NCI-H524 (cell line): ENCODE measurements around the gene CDH4.

Source experiments
- DNase-seq, 2 experiments: peaks; one replicate each; lab custom pipeline; 2025; lab: John Stamatoyannopoulos, UW

Gene CDH4

DNA sequence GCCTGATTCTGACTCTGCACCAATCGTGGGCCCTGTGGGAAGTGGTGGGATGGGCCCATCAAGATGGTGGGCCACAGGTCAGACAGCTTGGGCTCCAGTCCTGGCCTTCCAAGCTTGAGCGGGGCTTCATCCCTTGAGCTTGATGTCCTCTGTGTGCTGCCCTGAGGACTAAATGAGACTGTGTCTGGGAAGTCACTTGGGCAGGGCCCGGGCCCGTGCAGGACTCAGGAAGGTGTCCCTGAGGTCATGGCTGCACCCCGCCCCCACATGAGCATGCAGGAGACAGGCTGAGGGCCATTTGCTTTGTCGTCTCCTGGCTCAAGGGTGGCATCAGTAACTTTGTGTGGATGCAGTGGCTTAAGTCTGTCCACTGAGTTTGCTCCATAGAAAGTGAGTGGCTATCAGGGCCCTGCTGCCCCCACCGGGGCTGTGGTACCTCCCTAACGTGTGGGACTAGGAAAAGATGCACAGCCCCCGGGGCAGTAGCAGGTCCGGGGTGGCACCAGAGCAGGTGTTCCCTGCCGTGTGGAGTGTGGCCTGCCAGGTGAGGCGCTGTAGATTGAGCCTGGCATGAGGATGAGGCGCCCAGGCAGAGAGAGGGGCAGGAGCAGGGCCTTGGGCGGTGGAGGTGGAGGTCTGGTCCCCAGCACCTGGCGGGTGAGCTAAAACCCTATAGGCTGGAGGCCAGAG is 515.0 kb downstream of the CDH4 start:
- DNase-seq, result no peak

GRCh38 chr20:61767761-61768494 is 515.9 kb downstream of the CDH4 start:
- no peak for DNase-seq

- DNase-seq, result no peak
Measured at GRCh38 chr20:61768571-61769285, 516.7 kb downstream of the CDH4 start.

DNA sequence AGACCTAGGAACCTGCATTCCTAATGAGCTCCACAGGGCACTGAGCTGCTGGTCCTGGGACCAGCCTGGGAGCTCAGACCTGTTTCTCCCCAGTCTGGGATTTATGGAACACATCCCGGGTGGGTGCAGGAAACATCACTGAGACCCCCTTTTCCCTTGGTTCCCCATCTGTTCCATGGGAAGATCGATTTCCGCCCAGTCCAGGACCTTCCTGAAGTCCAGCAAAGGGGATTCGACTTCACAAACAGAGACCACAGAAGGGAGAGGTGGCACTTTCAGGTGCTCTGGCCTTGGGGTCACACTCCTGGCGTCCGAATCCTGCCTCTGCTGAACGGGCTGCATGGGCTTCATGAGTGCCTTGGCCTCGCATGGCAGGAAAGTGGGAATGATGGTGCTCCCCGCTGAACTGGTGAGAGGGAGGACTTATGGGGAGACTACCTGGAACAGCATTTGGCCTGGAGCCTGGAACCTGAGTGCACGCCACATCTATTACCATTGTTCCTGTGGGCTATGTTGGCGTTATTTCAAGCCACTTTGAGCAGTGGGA is 517.3 kb downstream of the CDH4 start:
- no peak for DNase-seq

GRCh38 chr20:61770113-61770585 is 518.1 kb downstream of the CDH4 start:
- DNase-seq, result no peak

GRCh38 chr20:61771805-61772350 is 519.8 kb downstream of the CDH4 start:
- DNase-seq, result no peak

DNA sequence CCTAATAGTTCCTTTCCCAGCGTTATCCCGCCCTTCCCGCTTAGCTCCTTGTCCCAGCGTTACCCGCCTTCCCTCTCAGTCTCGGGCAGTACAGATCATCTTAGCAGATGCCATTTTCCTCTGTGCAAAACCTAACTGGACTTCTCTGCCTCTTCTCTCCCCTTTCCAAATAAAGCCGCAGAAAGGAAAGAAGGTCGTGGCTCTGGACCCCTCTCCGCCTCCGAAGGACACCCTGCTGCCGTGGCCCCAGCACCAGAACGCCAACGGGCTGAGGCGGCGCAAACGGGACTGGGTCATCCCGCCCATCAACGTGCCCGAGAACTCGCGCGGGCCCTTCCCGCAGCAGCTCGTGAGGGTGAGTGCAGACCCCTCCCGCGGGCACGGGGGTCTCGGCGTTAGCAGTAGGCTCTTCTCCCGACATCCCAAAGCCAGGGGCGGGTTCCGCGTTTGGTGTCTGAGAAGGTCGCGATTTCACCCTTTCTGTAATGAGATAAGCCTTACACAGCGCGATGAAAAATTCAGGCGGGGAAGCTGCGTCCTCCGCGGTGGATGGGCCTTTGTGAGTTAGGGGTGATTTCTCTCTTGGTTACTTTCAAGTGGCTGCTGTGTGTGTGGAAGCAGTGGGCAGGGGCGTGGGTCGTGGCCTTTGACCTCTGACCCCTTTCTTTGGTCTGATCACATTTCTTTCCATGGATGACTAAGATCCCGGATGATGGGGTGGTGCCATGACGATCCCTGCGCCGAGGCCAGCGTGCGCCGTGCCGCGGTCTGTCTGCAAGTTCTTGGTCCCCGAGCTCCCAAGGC is 521.0 kb downstream of the CDH4 start:
- no peak for DNase-seq

GRCh38 chr20:61773926-61774587 is 522.0 kb downstream of the CDH4 start:
- DNase-seq, result no peak

DNA sequence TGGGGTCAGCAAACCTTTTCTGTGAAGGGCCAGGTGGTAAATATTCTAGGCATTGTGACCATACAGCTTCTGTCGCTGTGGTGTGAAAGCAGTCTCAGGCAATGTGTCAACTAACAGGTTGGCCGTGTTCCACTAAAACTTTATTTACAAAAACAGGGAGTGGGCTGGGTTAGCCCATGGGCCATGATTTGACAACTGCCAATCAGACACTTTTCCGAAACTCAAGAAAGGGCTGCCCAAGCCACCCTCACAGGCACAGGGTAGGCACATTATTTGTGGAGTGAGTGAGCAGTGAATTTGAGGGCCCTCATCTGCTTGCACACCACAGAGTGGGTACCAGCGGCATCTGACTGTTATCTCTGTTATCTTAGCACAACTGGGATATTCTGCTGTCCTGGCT is 523.4 kb downstream of the CDH4 start:
- DNase-seq, result no peak

- DNase-seq, result peak in 1 of 2 experiments; percentile 21
Measured at GRCh38 chr20:61776491-61777075, 524.5 kb downstream of the CDH4 start.

- DNase-seq, result no peak
Measured at GRCh38 chr20:61777773-61778494, 525.9 kb downstream of the CDH4 start.

DNA sequence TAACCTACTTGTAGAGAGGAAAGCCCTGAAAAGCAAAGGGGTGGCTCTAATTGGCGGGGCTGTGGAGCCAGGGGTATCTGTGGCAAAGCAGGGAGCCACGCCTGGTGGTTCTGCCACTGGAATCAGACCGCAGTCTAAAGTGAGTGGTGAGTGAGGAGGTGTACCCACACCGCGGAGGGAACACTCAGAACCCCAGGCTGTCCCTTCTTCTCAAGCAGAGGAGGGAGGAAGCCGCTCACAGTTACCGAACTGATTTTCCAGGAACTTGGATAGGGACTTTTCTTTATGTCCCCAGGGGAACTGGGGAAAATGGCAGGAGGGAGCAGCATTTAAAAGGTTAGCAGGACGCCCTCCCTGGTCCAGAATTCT is 526.4 kb downstream of the CDH4 start:
- DNase-seq, result no peak

DNA sequence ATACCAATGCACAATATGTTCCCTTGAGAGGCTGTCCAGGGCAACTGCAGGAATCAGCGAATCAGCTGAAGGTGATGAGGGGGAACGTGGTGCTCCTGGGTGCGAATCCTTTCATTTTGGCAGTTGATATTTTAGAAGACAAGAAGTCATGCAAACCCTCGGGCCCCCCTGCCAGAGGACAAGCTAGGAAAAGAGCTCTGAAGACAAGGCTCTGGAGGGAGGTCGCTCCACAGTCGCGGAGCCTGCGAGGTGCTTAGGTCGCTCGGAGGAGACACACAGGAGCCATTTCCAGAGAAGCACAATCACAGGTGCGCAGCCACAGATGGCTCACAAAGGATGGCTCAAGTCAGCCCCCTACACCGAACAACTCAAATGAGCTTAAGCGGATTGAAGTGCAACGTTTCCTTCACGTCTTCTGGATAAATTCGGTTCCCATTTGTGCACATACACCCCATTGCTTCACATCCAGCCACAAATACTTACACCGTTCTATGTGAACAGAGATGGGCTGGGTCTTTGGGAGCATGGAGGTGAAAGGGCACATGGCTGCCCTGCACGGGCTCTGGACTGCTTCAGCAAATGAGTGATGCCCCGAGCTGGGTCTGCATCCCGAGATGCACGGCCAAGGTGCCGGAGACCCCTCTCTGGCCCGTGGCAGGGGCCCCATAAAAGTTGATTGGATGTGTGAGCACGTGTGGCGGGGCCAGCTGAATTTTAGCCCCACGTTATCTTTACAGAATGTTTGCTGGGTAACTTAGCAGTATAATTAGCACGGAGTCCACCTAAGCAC is 527.3 kb downstream of the CDH4 start:
- DNase-seq, result no peak

DNA sequence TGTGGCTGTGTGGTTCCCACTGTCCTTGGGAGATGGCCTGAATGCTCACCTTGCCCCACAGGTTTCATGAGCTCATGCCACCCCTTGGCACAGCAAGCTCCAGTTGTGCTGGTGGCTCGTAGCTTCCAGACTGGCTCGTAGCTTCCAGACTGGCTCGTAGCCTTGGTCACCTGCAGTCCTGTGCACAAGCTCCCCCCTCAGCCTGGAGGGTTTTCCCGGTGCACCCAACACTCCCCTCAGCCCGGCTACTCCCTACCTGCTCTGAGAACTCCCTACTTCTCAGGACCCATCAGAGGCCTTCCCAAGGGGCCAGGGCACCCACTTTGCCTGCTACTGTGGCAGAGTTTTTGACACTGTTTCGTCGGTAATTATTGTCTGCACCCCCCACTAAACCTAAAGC is 528.0 kb downstream of the CDH4 start:
- DNase-seq, result no peak

DNA sequence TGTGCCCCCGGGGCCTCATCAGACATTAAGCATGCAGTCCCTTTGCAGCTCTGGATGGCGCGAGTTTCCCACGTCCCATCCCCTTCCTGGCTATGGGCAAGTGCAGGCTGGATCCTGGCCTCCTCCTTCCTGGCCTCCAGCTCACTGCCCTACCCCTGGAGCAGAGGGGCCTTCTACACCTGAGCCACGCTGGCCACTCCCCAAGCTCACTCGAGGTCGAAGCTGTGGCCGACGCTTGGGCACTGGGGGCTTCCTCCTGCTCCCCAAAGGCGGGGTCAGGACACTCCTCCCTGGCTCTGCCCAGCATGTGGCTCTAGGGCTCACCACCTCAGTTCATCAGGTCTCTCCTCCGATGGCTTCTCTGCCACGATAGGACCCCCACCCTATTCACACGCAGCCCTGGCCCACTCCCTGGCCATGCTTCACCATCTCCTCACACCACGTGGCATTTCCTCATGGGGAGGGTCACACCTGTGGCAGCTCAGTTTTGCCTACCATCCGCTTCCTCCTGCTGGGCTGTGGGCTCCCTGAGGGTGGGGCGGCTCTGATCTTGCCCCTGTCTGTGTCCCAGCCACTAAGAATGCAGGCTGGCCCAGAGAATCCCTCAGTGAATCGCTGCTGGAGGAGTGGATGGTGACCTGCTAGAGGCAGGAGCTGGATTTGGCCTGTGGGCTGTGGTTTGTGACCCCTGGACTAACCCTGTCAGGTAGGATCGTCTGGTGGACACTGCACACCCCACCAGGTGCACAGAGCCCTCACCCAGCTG is 532.9 kb downstream of the CDH4 start:
- DNase-seq, result no peak

DNA sequence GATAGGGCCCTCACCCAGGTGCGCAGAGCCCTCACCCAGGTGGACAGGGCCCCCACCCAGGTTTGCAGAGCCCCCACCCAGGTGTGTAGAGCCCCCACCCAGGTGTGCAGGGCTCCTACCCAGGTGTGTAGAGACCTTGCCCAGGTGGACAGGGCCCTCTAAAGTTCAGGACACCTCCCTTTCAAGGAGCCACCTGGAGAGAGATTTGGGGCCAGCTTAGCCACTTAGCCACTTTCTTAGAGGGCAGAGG is 533.4 kb downstream of the CDH4 start:
- DNase-seq, result no peak

DNA sequence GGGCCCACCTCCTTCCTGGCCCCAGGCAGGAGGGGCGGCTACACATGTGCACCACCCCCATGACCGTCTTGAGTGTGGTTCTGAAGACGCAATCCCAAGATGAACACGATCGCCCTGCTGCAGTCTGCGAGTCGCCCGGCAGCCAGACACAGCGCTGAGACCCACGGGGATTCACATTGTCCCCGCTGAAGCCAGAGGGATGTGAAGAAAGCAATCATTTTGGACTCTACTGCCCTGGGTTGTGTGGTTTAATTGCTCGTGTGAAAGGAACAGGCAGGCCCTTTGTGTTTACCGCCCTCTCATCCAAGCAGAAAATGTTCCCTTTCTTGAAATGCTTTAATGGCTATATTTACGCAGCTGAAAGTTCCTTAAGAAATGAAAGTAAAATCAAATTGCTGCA is 534.2 kb downstream of the CDH4 start:
- DNase-seq, result no peak

GRCh38 chr20:61788343-61788742 is 536.3 kb downstream of the CDH4 start:
- no peak for DNase-seq

GRCh38 chr20:61789329-61789728 is 537.3 kb downstream of the CDH4 start:
- DNase-seq, result no peak
